ENCODE measurements around the gene MED15. TPM values are rescaled to one million over a fixed set of nuclear protein-coding genes. Genes with fewer than 3 reads are reported as not detected.
"Not testable (repeated sequence)": the region's sequence is repeated elsewhere in the genome, so short reads cannot be mapped to it uniquely, and the experiment has no call there.

The MED15 gene
- total RNA-seq, 2 experiments from 2014 or later, result 141 to 182 TPM

- H3K27ac Mint-ChIP-seq, result no peak overlapping the region
- H3K9me3 Mint-ChIP-seq, result no peaks in the 10 kb centered on the region
- peaks cover 5% of the 10 kb centered on the region for H3K4me1 Mint-ChIP-seq
- no peaks in the 10 kb centered on the region for H3K27me3 Mint-ChIP-seq
- CTCF ChIA-PET, result interaction anchor here (0.9 to 1.5 kb wide), 5 partner anchors 9 to 25 kb away, joined by 3 to 5 read pairs (median 4); no protein-coding TSS in a partner anchor
- no peak overlapping the region for H3K4me3 Mint-ChIP-seq
- POLR2A ChIA-PET, result no interaction called here
- no peak for DNase-seq
- peaks cover 8% of the 10 kb centered on the region for H3K36me3 Mint-ChIP-seq (ENCODE audit: low read depth)
Measured at GRCh38 chr22:20589614-20590476, 82.4 kb downstream of the MED15 start.

GRCh38 chr22:20590477-20591294 is 83.3 kb downstream of the MED15 start:
- H3K4me3 Mint-ChIP-seq, result no peak overlapping the region
- H3K36me3 Mint-ChIP-seq (ENCODE audit: low read depth), result no peaks in the 10 kb centered on the region
- H3K27me3 Mint-ChIP-seq, result no peaks in the 10 kb centered on the region
- H3K9me3 Mint-ChIP-seq, result no peaks in the 10 kb centered on the region
- ChIA-PET POLR2A (no interaction called here), CTCF (interaction anchor here (0.9 to 1.5 kb wide), 4 partner anchors 8 to 21 kb away, joined by 3 to 4 read pairs (median 4); no protein-coding TSS in a partner anchor)
- DNase-seq, result no peak
- peaks cover 5% of the 10 kb centered on the region for H3K4me1 Mint-ChIP-seq
- no peak overlapping the region for H3K27ac Mint-ChIP-seq

GRCh38 chr22:20591295-20591645 is 83.9 kb downstream of the MED15 start:
- Mint-ChIP-seq H3K27ac (no peak overlapping the region), H3K27me3 (no peaks in the 10 kb centered on the region)
- POLR2A ChIA-PET, result no interaction called here

GRCh38 chr22:20591660-20592310 is 84.4 kb downstream of the MED15 start:
- Mint-ChIP-seq H3K4me3 (no peak overlapping the region), H3K27ac (no peak overlapping the region), H3K36me3 (ENCODE audit: low read depth) (no peaks in the 10 kb centered on the region), H3K27me3 (no peaks in the 10 kb centered on the region), H3K4me1 (peaks cover 5% of the 10 kb centered on the region), H3K9me3 (no peaks in the 10 kb centered on the region)
- ChIA-PET CTCF (interaction anchor here (1.5 kb wide), 1 partner anchor 27 kb away, joined by 4 read pairs; no protein-coding TSS in a partner anchor), POLR2A (no interaction called here)
- DNase-seq, result no peak

More at GRCh38 chr22:20591295-20591645, 83.9 kb downstream of the MED15 start:
- H3K4me1 Mint-ChIP-seq, result peaks cover 5% of the 10 kb centered on the region
- no peaks in the 10 kb centered on the region for H3K36me3 Mint-ChIP-seq (ENCODE audit: low read depth)
- no peak for DNase-seq
- H3K9me3 Mint-ChIP-seq, result no peaks in the 10 kb centered on the region
- CTCF ChIA-PET, result interaction anchor here (1.5 kb wide), 1 partner anchor 19 kb away, joined by 3 read pairs; no protein-coding TSS in a partner anchor
- H3K4me3 Mint-ChIP-seq, result no peak overlapping the region

GRCh38 chr22:20594038-20594437 is 86.6 kb downstream of the MED15 start:
- H3K9me3 Mint-ChIP-seq; H3K27me3 Mint-ChIP-seq; POLR2A ChIA-PET; CTCF ChIA-PET; H3K4me1 Mint-ChIP-seq; DNase-seq; H3K4me3 Mint-ChIP-seq; H3K36me3 Mint-ChIP-seq (ENCODE audit: low read depth); H3K27ac Mint-ChIP-seq: not testable (repeated sequence)

GRCh38 chr22:20594486-20594885 is 87.1 kb downstream of the MED15 start:
- H3K36me3 Mint-ChIP-seq (ENCODE audit: low read depth); H3K4me3 Mint-ChIP-seq; DNase-seq; CTCF ChIA-PET; H3K27me3 Mint-ChIP-seq; H3K4me1 Mint-ChIP-seq; H3K9me3 Mint-ChIP-seq: not testable (repeated sequence)
- POLR2A ChIA-PET, result interaction anchor here (0.6 kb wide), 1 partner anchor 31 kb away, joined by 3 read pairs; no protein-coding TSS in a partner anchor
- H3K27ac Mint-ChIP-seq, result peak overlapping the region; percentile 60

- CTCF ChIA-PET, result interaction anchor here (1.3 kb wide), 1 partner anchor 10 kb away, joined by 3 read pairs; no protein-coding TSS in a partner anchor
Measured at GRCh38 chr22:20595461-20595860, 88.1 kb downstream of the MED15 start.

GRCh38 chr22:20599117-20599516 is 91.7 kb downstream of the MED15 start:
- Mint-ChIP-seq H3K9me3 (no peaks in the 10 kb centered on the region), H3K4me1 (no peaks in the 10 kb centered on the region), H3K27me3 (peaks cover 5% of the 10 kb centered on the region), H3K27ac (no peak overlapping the region), H3K4me3 (no peak overlapping the region), H3K36me3 (ENCODE audit: low read depth) (no peaks in the 10 kb centered on the region)
- DNase-seq, result no peak
- POLR2A ChIA-PET, result no interaction called here
- CTCF ChIA-PET, result interaction anchor here (0.7 to 1.1 kb wide), 4 partner anchors 9 to 151 kb away, joined by 3 to 4 read pairs (median 4); no protein-coding TSS in a partner anchor

More at GRCh38 chr22:20595461-20595860, 88.1 kb downstream of the MED15 start:
- no peaks in the 10 kb centered on the region for H3K36me3 Mint-ChIP-seq (ENCODE audit: low read depth)
- H3K4me1 Mint-ChIP-seq, result peaks cover 5% of the 10 kb centered on the region
- no peak overlapping the region for H3K4me3 Mint-ChIP-seq
- peaks cover 5% of the 10 kb centered on the region for H3K27me3 Mint-ChIP-seq
- no peaks in the 10 kb centered on the region for H3K9me3 Mint-ChIP-seq
- POLR2A ChIA-PET, result no interaction called here
- no peak for DNase-seq
- no peak overlapping the region for H3K27ac Mint-ChIP-seq

GRCh38 chr22:20600137-20600673 is 92.8 kb downstream of the MED15 start:
- H3K36me3 Mint-ChIP-seq (ENCODE audit: low read depth), result no peaks in the 10 kb centered on the region
- DNase-seq, result no peak
- H3K9me3 Mint-ChIP-seq, result no peaks in the 10 kb centered on the region
- CTCF ChIA-PET, result no interaction called here
- no peaks in the 10 kb centered on the region for H3K4me1 Mint-ChIP-seq
- H3K27ac Mint-ChIP-seq, result no peak overlapping the region
- POLR2A ChIA-PET, result no interaction called here
- H3K27me3 Mint-ChIP-seq, result peaks cover 5% of the 10 kb centered on the region
- no peak overlapping the region for H3K4me3 Mint-ChIP-seq

- no peaks in the 10 kb centered on the region for H3K36me3 Mint-ChIP-seq (ENCODE audit: low read depth)
- POLR2A ChIA-PET, result no interaction called here
- no peak overlapping the region for H3K4me3 Mint-ChIP-seq
- CTCF ChIA-PET, result no interaction called here
- H3K27ac Mint-ChIP-seq, result no peak overlapping the region
- H3K9me3 Mint-ChIP-seq, result no peaks in the 10 kb centered on the region
- DNase-seq, result no peak
- peaks cover 8% of the 10 kb centered on the region for H3K4me1 Mint-ChIP-seq
- H3K27me3 Mint-ChIP-seq, result peaks cover 5% of the 10 kb centered on the region
Measured at GRCh38 chr22:20601308-20601707, 93.9 kb downstream of the MED15 start.

GRCh38 chr22:20602609-20603164 is 95.3 kb downstream of the MED15 start:
- no peak overlapping the region for H3K4me3 Mint-ChIP-seq
- no peak for DNase-seq
- H3K4me1 Mint-ChIP-seq, result peaks cover 12% of the 10 kb centered on the region
- POLR2A ChIA-PET, result no interaction called here
- CTCF ChIA-PET, result interaction anchor here (1.6 kb wide), 1 partner anchor 19 kb away, joined by 5 read pairs; no protein-coding TSS in a partner anchor
- H3K36me3 Mint-ChIP-seq (ENCODE audit: low read depth), result no peaks in the 10 kb centered on the region
- no peaks in the 10 kb centered on the region for H3K9me3 Mint-ChIP-seq
- H3K27ac Mint-ChIP-seq, result no peak overlapping the region
- peaks cover 3% of the 10 kb centered on the region for H3K27me3 Mint-ChIP-seq

- ChIA-PET POLR2A (no interaction called here), CTCF (interaction anchor here (1.2 to 1.6 kb wide), 2 partner anchors 21 to 31 kb away, joined by 3 to 5 read pairs; no protein-coding TSS in a partner anchor)
- H3K4me3 Mint-ChIP-seq, result no peak overlapping the region
- DNase-seq, result no peak
- H3K27me3 Mint-ChIP-seq, result peaks cover 3% of the 10 kb centered on the region
- H3K36me3 Mint-ChIP-seq (ENCODE audit: low read depth), result no peaks in the 10 kb centered on the region
- H3K27ac Mint-ChIP-seq, result no peak overlapping the region
- peaks cover 12% of the 10 kb centered on the region for H3K4me1 Mint-ChIP-seq
- no peaks in the 10 kb centered on the region for H3K9me3 Mint-ChIP-seq
Measured at GRCh38 chr22:20604092-20604747, 96.8 kb downstream of the MED15 start.
